GM21717 (cell line): ENCODE measurements around the gene ANKRD6.
"Not testable (repeated sequence)": the region's sequence is repeated elsewhere in the genome, so short reads cannot be mapped to it uniquely, and the experiment has no call there.

Experiments
- ATAC-seq: cut with Tn5 transposase; IDR thresholded peaks from one replicate; pipeline ENCODE4 v1.9.1; 2021; ENCODE audit warnings: mild to moderate bottlenecking, moderate library complexity; ENCODE audit not compliant: unreplicated experiment

The ANKRD6 gene

GRCh38 chr6:89591745-89592144 is 158.8 kb downstream of the ANKRD6 start:
- ATAC-seq = no peak

GRCh38 chr6:89596056-89596455 is 163.1 kb downstream of the ANKRD6 start:
- peak; percentile 92 for ATAC-seq

DNA sequence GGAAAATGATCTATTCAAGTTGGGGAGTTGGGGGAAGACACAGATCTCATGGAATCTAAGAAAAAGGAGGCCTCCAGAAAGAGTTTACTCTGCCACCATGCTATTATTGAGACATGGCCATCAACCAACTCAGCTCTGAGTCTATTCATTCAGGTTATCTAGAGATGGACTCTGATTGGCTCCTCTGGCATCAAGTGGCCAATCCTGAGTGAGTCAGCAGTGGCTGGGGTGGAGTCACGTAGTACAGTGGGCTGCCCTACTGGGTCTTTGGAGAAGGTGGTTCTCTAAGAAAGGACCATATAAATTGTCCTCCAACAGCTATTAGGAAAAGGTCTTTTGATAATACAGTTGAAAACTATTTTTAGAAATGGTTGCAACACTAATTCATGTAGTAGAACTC is 163.5 kb downstream of the ANKRD6 start:
- no peak for ATAC-seq

DNA sequence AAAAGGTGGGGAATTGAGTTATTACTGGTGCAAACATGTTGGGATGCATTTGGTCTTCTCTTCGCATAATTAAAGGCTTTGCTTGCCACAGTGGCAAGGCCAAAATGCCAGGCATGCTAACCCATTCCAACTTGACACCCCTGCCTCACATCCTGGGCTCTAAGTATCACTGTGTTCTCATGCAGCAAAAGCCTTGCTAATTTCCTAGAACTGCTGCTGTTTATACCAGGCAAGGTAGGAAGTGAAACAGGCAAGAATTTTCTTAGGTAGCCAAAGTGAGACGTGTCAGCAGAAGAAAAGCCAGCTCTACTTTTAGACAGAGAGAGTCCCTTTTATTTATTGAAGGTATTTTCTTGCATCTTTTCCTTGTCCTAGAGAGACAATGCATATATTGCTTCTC is 164.4 kb downstream of the ANKRD6 start:
- ATAC-seq = no peak

DNA sequence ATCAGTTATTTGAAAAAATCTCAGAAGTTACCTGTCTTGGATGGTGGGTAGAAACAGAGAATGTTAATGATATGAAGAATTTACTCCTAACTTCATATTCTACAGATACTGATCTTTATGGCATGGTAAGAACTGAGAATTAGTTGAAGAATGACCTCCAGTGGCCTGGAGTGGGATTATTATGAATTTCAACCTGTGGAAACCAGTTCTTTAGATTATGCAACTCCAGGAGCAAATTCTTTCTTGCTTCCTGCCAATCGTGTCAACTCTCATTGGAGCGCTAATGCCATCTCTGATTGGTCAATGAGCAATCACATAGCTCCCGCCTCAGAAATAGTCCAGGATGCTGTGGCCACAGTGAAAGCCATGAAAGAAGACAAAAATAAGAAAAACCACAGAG is 165.0 kb downstream of the ANKRD6 start:
- ATAC-seq = no peak

DNA sequence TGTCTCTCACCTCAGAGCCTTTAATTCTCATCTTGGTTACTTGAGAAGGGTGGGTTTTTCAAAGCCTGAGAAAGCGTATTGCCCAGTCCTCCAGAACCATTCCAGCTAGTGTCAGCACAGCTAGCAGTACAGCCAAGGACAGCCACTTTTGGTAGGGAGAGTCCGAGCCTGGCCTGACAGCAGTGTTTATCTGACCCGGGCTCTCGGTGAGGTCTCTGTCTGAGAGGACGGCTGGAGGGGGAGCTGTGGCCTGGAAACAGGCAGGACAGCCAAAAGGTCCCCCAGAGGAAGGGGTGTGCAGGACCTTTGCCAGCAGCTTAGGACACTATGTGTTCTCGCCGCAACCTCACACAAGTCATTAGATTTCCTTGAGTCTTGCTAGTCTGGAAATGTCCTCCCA is 166.8 kb downstream of the ANKRD6 start:
- no peak for ATAC-seq

- ATAC-seq = no peak
Measured at GRCh38 chr6:89602166-89602565, 169.2 kb downstream of the ANKRD6 start.

DNA sequence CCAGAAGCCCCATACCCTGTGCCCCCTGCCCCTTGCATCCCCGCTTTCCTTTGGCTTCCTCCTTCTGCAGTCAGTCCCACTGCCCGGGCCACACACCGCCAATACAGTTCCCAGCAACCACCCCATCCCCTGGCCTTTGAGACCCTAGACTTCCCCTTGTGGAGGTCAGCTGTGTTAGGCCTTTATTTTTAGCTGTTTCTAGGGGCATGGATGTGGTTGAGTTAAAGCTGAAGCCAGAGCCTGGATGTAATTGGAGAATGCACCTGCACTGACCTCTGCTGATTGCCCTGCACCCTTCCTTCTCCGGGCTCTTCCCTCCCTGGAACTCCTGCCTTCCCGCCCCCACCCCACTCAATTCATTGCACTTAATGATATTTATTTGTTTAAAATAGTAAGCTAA is 171.7 kb downstream of the ANKRD6 start:
- ATAC-seq = no peak

- ATAC-seq = no peak
Measured at GRCh38 chr6:89605861-89606260, 172.9 kb downstream of the ANKRD6 start.

DNA sequence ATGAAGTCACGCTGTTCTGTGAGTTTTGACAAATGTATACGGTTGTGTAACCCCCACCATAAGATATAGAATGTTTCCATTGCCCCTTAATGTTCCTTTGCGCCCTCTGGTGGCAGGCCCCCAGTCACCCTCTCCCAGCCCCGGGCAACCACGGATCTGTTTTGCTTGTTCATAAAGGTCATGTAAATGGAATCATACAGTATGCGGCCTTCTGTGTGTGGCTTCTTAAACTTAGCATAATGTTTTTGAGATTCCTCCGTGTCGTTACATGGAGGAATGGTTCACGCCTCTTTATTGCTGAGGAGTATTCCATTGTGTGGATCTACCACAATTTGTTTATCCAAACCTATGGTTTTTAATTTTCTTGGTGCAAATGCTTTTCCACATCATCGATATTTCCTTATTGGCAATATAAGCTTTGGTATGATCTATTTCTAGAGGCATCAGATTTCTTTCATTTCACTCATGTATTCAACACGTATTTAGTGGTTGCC is 177.2 kb downstream of the ANKRD6 start:
- no peak for ATAC-seq

DNA sequence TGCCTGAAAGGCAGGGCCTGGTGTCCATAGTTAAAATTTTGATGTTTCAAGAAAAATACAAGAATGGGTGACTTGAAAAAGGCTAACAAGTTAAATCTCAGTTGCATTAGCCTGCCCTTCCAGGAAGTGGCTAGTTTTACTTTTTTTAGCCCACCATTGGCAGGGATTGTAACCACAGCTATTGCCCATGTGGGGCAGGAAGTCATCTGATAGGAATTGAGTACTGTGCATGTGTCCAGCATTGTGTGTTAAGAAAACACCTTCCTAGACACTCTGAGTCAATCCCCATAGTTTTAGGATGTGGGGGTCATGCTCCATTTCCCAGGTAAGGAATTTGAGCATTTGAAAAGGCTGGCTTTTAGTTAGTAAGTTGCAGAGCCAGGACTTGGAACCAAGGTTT is 178.7 kb downstream of the ANKRD6 start:
- no peak for ATAC-seq

- no peak for ATAC-seq
Measured at GRCh38 chr6:89612121-89612520, 179.2 kb downstream of the ANKRD6 start.

DNA sequence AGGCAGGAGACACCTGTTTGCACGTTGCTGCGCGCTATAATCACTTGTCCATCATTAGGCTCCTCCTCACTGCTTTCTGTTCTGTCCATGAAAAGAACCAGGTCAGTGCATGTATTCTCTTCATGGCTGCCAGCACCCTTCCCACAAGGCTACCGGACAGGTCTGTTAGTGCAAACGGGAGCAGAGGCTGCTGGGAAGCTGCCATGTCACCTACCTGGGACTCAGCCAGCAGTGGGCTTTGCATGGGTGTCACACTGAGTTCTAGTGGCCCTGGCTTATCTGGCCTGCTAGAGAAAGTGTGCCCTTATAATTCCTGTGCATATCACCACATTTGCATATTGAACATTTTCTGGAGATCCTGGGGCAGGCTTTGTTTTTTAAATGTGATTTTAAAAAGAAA is 180.8 kb downstream of the ANKRD6 start:
- no peak for ATAC-seq

DNA sequence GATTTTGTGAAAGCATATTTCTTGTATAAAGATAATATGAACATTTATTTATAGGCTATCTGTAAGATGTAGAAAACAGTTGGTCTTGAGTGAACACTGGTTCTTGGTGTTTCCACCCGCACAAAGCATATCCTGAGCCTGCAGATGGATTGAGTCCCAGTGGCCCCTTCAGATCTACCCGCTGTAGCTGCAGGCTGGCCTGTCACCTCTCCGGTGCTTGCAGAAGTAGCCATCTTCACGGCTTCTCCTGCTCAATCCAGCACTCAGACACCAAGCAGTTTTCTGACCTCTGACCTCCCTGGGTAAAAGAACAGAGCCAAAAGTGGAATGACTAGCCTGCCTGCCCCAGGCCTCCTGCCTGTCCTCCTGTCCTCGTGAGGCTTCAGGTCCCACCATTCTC is 182.9 kb downstream of the ANKRD6 start:
- ATAC-seq = no peak

DNA sequence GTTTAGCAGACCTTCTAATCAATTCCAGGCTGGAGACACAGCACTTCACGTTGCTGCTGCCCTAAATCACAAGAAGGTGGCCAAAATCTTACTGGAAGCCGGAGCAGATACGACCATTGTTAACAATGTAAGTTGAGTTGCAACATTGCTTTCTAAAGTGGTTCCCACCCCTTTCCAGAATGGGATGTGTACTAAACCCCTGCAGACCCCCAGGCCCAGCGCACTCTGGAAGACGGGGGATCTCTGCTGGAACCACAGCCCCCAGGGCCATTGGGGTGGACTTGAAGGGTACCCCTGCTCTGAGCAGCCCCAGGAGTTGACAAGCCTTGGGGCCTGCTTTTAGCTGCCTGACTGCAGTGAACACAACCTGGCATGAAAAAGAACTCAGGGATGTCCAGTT is 183.6 kb downstream of the ANKRD6 start:
- ATAC-seq = no peak

DNA sequence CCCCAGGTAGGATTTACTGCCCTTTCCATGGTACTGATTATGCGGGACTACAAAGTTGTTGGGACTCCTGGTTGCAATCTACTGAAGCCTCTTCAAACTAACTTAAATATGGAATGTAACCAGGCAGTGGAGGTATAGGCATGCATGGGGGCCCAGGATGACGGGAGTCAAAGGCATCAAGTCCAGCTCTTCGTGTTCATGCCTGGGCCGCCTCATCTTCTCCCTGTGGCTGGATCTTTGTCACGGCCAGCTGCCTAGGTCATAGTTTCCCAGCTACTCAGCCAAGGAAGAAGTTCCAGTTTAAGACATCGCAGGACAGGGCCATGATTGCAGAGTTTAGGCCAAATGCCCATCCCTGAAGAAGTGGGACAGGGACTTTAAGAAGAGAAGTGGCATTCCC is 185.1 kb downstream of the ANKRD6 start:
- no peak for ATAC-seq

DNA sequence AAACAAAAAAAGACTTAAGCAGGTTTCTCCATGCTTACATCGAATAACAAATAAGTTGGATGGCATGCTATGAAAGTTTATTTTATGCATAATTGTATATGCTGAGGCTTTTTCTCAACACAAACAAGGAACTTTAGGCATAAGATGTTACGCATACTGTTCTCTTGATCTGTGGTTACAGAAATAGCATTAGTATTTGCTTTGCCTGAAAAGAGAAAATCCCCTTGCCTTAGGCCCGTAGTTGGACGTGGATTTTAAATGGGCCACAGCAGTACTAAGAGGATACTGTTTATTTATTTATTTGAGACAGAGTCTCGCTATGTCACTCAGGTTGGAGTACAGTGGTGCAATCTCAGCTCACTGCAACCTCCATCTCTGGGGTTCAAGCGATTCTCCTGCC is 186.6 kb downstream of the ANKRD6 start:
- no peak for ATAC-seq

GRCh38 chr6:89623749-89624148 is 190.8 kb downstream of the ANKRD6 start:
- ATAC-seq = no peak

- ATAC-seq = no peak
Measured at GRCh38 chr6:89630488-89630887, 197.5 kb downstream of the ANKRD6 start.

DNA sequence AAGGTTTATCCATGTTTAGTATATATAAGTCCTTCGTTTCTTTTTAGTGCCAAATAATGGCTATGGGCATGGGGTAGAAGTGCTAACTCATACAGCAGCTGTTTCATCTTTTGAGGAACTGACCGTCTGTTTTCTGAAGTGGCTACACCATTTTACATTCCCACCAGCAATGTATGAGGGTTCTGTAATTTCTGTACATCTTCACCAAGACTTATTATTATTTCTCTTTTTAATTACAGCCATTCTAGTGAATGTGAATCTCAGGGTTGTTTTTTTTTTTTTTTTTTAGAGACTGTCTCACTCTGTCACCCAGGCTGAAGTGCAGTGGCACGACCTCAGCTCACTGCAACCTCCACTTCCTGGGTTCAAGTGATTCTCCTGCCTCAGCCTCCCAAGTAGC is 203.5 kb downstream of the ANKRD6 start:
- not testable (repeated sequence) for ATAC-seq

GRCh38 chr6:89637960-89638319 is 205.0 kb downstream of the ANKRD6 start:
- peak; percentile 6 for ATAC-seq

- ATAC-seq = peak; percentile 97
Measured at GRCh38 chr6:89638320-89639195, 205.6 kb downstream of the ANKRD6 start, which contains the start of gene LYRM2. TSS of gene LYRM2 (minus strand) at chr6:89638747. CDS start at chr6:89638716, 31 bp downstream.

DNA sequence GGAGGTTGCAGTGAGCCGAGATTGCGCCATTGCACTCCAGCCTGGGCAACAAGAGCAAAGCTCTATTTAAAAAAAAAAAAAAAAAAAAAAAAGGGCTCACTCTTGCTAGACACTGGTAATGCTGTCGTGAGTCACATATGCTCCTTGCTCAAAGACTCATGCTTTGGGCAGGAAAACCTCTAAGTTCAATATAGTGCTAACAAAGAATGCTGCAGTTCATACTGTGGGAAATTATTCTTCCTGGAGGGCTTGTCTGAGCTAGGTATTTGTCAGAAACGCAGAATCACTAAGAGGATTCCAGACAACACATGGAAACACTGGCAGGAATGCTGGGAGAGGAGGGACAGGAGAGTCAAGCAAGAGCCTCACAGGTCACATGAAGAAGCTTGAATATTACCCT is 207.9 kb downstream of the ANKRD6 start:
- ATAC-seq = no peak
